ENCODE results near the gene RAPGEF4. TPM values are rescaled to one million over a fixed set of nuclear protein-coding genes. Genes with fewer than 3 reads are reported as not detected.

RAPGEF4 gene
- total and polyA plus RNA-seq, 9 of the 15 experiments (the other 6 are each of a cell fraction or from before 2014, with no cell fraction given), result 0.04 to 0.33 (median 0.13) TPM; not detected in 6

DNA sequence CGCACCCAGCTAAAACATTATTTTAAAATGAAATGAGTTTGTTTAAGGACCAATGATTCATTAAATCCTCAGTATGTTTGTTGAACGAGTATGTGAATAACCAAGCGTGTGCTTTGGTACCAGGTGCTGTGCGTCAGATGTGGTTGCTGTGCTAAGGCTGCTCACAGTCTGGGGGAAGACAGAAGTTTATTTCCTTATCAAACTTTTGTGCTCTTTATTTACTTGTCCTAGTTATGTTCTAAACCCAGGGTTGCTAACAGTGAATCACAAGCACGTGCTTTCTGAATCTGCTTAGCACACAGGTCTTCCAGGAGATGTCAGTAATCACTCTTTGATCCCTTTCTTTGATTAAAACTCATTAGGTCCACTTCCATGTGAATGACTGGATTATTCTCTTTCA is 37.0 kb downstream of the RAPGEF4 start (continued):
- TF ChIP-seq, protein P1, sequence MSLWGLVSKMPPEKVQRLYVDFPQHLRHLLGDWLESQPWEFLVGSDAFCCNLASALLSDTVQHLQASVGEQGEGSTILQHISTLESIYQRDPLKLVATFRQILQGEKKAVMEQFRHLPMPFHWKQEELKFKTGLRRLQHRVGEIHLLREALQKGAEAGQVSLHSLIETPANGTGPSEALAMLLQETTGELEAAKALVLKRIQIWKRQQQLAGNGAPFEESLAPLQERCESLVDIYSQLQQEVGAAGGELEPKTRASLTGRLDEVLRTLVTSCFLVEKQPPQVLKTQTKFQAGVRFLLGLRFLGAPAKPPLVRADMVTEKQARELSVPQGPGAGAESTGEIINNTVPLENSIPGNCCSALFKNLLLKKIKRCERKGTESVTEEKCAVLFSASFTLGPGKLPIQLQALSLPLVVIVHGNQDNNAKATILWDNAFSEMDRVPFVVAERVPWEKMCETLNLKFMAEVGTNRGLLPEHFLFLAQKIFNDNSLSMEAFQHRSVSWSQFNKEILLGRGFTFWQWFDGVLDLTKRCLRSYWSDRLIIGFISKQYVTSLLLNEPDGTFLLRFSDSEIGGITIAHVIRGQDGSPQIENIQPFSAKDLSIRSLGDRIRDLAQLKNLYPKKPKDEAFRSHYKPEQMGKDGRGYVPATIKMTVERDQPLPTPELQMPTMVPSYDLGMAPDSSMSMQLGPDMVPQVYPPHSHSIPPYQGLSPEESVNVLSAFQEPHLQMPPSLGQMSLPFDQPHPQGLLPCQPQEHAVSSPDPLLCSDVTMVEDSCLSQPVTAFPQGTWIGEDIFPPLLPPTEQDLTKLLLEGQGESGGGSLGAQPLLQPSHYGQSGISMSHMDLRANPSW (CRISPR knock-in tag; IDR thresholded peaks at IDR 0.05), result no peak
- no peak for TF ChIP-seq HLTF (IDR thresholded peaks at IDR 0.05)
- no peak for TF ChIP-seq ETV1 (tag; conservative IDR thresholded peaks at IDR 0.05; ENCODE audit: low read depth)

DNA sequence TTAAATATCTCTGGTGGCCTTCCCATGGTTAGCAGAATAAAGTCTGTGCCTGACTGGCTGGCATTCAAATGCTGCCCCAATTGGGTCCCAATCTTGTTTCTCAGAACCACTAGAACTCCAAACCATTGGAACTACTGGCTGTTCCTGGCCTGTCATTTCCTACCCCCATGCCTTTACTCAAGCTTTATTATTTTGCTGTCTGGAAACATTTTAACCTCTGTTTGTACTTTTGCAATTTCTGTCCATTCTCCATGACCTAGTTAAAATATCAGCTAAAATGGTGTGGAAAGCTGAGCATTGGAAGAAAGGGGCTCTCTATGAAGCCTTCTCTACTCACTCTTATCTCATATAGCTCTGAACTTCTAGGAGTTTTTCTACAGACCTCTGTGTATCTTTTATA is 38.7 kb downstream of the RAPGEF4 start:
- Histone ChIP-seq H3K9me1 (ENCODE audit: control insufficient read depth, insufficient read depth, low read length) (no peaks in the 10 kb centered on the region), H3K9me3 (replicated peaks; ENCODE audit: control insufficient read depth, insufficient read depth, low read depth, low read length) (no peaks in the 10 kb centered on the region), H4K20me1 (replicated peaks; ENCODE audit: control insufficient read depth, insufficient read depth, low read length) (no peaks in the 10 kb centered on the region), H3K4me3 (no peak overlapping the region), H3K4me1 (replicated peaks in 1 of 2; ENCODE audit: control insufficient read depth in 2 of 2, insufficient read depth in 2 of 2, low read length in 2 of 2) (no peaks in the 10 kb centered on the region), H2AFZ (ENCODE audit: low read depth, low read length) (no peak overlapping the region), H3K27ac (ENCODE audit: extremely low read depth, low read depth, low read length) (no peak overlapping the region), H3K4me2 (ENCODE audit: insufficient read depth, low read length) (no peak overlapping the region), H3K9ac (ENCODE audit: insufficient read depth in 1 of 2, low read depth in 2 of 2, low read length in 2 of 2) (no peak overlapping the region), H3K36me3 (ENCODE audit: control insufficient read depth, insufficient read depth, low read length) (no peaks in the 10 kb centered on the region), H3K27me3 (ENCODE audit: control insufficient read depth in 2 of 2, insufficient read depth in 2 of 2, low read length in 2 of 2) (no peaks in the 10 kb centered on the region), H3K79me2 (ENCODE audit: control insufficient read depth, insufficient read depth, low read length) (no peaks in the 10 kb centered on the region)
- ChIA-PET CTCF (ENCODE audit: low intra/inter-chr PET ratio) (no interaction called here), POLR2A (no interaction called here)
- intact Hi-C loops (cut with micrococcal nuclease) (no loop called here), in situ Hi-C loops (cut with MboI) (no loop called here)
- no peak for DNase-seq (ENCODE audit: extremely low read depth in 1 of 4, low spot score in 3 of 4)
- no peak for FAIRE-seq
- ATAC-seq, result no peak
- BruUV-seq (replicated peaks), result no TSS peak
- TF ChIP-seq NCOA1 (IDR thresholded peaks at IDR 0.05; ENCODE audit: low read depth) (no peak), ETV5 (CRISPR knock-in tag; IDR thresholded peaks at IDR 0.05; ENCODE audit: low read depth) (no peak)
- TF ChIP-seq, protein P2, sequence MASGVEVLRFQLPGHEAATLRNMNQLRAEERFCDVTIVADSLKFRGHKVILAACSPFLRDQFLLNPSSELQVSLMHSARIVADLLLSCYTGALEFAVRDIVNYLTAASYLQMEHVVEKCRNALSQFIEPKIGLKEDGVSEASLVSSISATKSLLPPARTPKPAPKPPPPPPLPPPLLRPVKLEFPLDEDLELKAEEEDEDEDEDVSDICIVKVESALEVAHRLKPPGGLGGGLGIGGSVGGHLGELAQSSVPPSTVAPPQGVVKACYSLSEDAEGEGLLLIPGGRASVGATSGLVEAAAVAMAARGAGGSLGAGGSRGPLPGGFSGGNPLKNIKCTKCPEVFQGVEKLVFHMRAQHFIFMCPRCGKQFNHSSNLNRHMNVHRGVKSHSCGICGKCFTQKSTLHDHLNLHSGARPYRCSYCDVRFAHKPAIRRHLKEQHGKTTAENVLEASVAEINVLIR (CRISPR knock-in tag; IDR thresholded peaks at IDR 0.05), result no peak
- TF ChIP-seq, protein P3, sequence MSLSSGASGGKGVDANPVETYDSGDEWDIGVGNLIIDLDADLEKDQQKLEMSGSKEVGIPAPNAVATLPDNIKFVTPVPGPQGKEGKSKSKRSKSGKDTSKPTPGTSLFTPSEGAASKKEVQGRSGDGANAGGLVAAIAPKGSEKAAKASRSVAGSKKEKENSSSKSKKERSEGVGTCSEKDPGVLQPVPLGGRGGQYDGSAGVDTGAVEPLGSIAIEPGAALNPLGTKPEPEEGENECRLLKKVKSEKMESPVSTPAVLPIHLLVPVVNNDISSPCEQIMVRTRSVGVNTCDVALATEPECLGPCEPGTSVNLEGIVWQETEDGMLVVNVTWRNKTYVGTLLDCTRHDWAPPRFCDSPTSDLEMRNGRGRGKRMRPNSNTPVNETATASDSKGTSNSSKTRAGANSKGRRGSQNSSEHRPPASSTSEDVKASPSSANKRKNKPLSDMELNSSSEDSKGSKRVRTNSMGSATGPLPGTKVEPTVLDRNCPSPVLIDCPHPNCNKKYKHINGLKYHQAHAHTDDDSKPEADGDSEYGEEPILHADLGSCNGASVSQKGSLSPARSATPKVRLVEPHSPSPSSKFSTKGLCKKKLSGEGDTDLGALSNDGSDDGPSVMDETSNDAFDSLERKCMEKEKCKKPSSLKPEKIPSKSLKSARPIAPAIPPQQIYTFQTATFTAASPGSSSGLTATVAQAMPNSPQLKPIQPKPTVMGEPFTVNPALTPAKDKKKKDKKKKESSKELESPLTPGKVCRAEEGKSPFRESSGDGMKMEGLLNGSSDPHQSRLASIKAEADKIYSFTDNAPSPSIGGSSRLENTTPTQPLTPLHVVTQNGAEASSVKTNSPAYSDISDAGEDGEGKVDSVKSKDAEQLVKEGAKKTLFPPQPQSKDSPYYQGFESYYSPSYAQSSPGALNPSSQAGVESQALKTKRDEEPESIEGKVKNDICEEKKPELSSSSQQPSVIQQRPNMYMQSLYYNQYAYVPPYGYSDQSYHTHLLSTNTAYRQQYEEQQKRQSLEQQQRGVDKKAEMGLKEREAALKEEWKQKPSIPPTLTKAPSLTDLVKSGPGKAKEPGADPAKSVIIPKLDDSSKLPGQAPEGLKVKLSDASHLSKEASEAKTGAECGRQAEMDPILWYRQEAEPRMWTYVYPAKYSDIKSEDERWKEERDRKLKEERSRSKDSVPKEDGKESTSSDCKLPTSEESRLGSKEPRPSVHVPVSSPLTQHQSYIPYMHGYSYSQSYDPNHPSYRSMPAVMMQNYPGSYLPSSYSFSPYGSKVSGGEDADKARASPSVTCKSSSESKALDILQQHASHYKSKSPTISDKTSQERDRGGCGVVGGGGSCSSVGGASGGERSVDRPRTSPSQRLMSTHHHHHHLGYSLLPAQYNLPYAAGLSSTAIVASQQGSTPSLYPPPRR (CRISPR knock-in tag; IDR thresholded peaks at IDR 0.05; ENCODE audit: borderline replicate concordance), result no peak
- TF ChIP-seq, protein P4, sequence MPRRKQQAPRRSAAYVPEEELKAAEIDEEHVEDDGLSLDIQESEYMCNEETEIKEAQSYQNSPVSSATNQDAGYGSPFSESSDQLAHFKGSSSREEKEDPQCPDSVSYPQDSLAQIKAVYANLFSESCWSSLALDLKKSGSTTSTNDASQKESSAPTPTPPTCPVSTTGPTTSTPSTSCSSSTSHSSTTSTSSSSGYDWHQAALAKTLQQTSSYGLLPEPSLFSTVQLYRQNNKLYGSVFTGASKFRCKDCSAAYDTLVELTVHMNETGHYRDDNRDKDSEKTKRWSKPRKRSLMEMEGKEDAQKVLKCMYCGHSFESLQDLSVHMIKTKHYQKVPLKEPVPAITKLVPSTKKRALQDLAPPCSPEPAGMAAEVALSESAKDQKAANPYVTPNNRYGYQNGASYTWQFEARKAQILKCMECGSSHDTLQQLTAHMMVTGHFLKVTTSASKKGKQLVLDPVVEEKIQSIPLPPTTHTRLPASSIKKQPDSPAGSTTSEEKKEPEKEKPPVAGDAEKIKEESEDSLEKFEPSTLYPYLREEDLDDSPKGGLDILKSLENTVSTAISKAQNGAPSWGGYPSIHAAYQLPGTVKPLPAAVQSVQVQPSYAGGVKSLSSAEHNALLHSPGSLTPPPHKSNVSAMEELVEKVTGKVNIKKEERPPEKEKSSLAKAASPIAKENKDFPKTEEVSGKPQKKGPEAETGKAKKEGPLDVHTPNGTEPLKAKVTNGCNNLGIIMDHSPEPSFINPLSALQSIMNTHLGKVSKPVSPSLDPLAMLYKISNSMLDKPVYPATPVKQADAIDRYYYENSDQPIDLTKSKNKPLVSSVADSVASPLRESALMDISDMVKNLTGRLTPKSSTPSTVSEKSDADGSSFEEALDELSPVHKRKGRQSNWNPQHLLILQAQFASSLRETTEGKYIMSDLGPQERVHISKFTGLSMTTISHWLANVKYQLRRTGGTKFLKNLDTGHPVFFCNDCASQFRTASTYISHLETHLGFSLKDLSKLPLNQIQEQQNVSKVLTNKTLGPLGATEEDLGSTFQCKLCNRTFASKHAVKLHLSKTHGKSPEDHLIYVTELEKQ (CRISPR knock-in tag; IDR thresholded peaks at IDR 0.05), result no peak

Measured in K562 (cell line).